ACC112 (cell line): ENCODE measurements around the gene MAST2.
A peak's percentile ranks its signal among the peaks of the same experiment; 100 is the strongest.
"Not testable (repeated sequence)": the region's sequence is repeated elsewhere in the genome, so short reads cannot be mapped to it uniquely, and the experiment has no call there.

Source experiments
- H2AFZ ChIP-seq: fragments of 200-600 bp; sonication (generic); one replicate; pipeline ENCODE4 v1.6.0; 2017; ENCODE audit warnings: antibody characterized with exemption, low read length; ENCODE audit not compliant: unreplicated experiment
- H3K27ac ChIP-seq: fragments of 200-600 bp; sonication (generic); 2 replicates; pipeline ENCODE4 v1.5.1; 2014; ENCODE audit warnings: low read depth, mild to moderate bottlenecking, antibody characterized with exemption, low read length, moderate library complexity
- H3K27me3 ChIP-seq: fragments of 200-600 bp; sonication (generic); 2 replicates; pipeline ENCODE4 v1.6.1; 2014; ENCODE audit warnings: mild to moderate bottlenecking, antibody characterized with exemption, low read length, moderate library complexity, mixed read lengths; ENCODE audit not compliant: insufficient read depth
- H3K36me3 ChIP-seq: fragments of 200-600 bp; sonication (generic); 2 replicates; pipeline ENCODE4 v1.6.1; 2016; ENCODE audit warnings: mild to moderate bottlenecking, antibody characterized with exemption, low read length, moderate library complexity, mixed read lengths; ENCODE audit not compliant: insufficient read depth
- H3K4me1 ChIP-seq: fragments of 200-600 bp; sonication (generic); one replicate; pipeline ENCODE4 v1.6.1; 2016; ENCODE audit warnings: low read length, mixed read lengths; ENCODE audit not compliant: insufficient read depth, unreplicated experiment, control insufficient read depth
- H3K4me3 ChIP-seq: fragments of 200-600 bp; sonication (generic); 2 replicates; pipeline ENCODE4 v1.5.1; 2014; ENCODE audit warnings: mild to moderate bottlenecking, low read depth, low read length
- H3K79me2 ChIP-seq: fragments of 200-600 bp; sonication (generic); one replicate; pipeline ENCODE4 v1.6.0; 2016; ENCODE audit warnings: low read length; ENCODE audit not compliant: control insufficient read depth, unreplicated experiment, insufficient read depth

MAST2 gene

DNA sequence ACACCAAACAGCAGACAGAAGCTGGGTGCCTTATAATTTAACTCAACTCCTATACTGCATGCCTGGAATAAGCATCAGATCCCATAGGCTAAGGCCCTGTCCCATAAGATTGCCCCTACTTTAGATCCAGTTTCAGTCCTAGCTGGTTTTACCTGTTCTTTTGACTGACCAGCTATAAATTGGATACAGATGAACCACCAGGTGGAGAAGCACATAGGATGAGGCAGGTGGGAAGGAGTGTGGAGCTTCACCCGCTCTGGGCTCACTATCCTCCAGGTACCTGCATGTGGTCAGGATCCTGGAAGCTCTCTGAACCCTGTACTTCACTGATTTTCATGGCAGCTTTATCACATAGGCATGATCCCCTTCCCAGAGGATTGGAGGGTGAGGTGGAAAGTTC is 51.3 kb downstream of the MAST2 start:
- H3K79me2 ChIP-seq = peaks cover 24% of the 10 kb centered on the region
- H3K27ac ChIP-seq = no peak overlapping the region
- peaks cover 3% of the 10 kb centered on the region; the same call in 1 of the 2 replicates for H3K36me3 ChIP-seq
- no peaks in the 10 kb centered on the region for H3K27me3 ChIP-seq
- H3K4me3 ChIP-seq = no peak overlapping the region
- no peak overlapping the region for H2AFZ ChIP-seq
- H3K4me1 ChIP-seq = no peaks in the 10 kb centered on the region

DNA sequence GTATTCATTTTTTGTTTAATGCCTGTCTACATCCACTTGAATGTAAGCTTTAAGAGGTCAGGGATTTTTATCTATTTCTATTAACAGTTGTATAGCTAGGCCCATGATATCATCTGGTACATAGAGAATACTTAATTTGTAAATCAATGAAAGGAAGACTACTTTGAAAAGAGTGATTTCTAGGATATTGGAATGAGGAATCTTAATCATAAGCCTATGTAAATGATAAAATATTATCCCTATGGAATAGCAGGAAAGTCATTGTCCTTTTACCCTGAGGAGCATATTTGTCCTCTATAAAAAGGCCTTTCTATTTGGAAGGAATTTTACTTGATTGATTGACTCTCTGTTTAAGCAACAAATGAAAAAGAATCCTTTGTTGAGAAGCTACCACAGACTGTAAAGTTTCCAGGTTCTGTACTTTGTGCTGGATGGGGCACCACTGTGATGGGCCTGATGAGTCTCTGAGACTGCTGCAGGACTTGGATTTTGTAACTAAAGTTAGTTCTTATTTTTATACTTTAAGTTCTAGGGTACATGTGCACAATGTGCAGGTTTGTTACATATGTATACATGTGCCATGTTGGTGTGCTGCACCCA is 53.8 kb downstream of the MAST2 start:
- Histone ChIP-seq H3K79me2 (peaks cover 18% of the 10 kb centered on the region), H3K36me3 (no peaks in the 10 kb centered on the region), H3K4me1 (no peaks in the 10 kb centered on the region), H2AFZ (no peak overlapping the region), H3K27ac (no peak overlapping the region), H3K27me3 (no peaks in the 10 kb centered on the region), H3K4me3 (no peak overlapping the region)

DNA sequence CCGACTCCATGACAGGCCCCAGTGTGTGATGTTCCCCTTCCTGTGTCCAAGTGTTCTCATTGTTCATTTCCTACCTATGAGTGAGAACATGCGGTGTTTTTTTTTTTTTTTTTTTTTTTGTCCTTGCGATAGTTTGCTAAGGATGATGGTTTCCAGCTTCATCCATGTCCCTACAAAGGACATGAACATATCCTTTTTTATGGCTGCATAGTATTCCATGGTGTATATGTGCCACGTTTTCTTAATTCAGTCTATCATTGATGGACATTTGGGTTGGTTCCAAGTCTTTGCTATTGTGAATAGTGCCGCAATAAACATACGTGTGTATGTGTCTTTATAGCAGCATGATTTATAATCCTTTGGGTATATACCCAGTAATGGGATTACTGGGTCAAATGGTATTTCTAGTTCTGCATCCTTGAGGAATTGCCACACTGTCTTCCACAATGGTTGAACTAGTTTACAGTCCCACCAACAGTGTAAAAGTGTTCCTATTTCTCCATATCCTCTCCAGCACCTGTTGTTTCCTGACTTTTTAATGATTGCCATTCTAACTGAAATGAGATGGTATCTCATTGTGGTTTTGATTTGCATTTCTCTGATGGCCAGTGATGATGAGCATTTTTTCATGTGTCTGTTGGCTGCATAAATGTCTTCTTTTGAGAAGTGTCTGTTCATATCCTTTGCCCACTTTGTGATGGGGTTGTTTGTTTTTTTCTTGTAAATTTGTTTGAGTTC is 54.5 kb downstream of the MAST2 start:
- not testable (repeated sequence) for H3K4me3 ChIP-seq, H3K4me1 ChIP-seq, H2AFZ ChIP-seq, H3K27ac ChIP-seq, H3K27me3 ChIP-seq, H3K36me3 ChIP-seq
- H3K79me2 ChIP-seq = peaks cover 21% of the 10 kb centered on the region

GRCh38 chr1:45859221-45859620 is 55.8 kb downstream of the MAST2 start:
- Histone ChIP-seq H3K27ac (no peak overlapping the region), H3K36me3 (no peaks in the 10 kb centered on the region), H3K79me2 (peaks cover 26% of the 10 kb centered on the region), H2AFZ (no peak overlapping the region), H3K4me1 (peaks cover 12% of the 10 kb centered on the region), H3K27me3 (no peaks in the 10 kb centered on the region), H3K4me3 (no peak overlapping the region)

DNA sequence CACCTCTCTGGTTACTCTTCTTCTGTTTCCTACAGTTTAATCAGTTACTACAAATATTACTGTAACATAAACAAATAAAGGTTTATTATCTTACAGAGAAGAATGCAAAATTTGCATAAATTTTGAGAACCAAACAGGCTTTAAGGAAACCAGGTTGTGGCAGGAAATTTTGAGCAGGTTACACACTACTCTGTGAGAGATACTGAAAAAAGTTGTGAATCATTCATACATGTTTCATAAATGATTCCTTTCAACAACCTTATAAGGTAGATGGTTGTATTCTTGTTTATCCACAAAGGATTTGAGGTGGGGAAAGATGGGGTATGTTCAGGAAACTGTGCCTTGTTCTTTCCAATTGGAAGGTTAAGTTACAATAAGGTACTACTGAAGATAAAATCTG is 58.6 kb downstream of the MAST2 start:
- H3K4me1 ChIP-seq = peaks cover 14% of the 10 kb centered on the region
- H2AFZ ChIP-seq = no peak overlapping the region
- H3K4me3 ChIP-seq = no peak overlapping the region
- no peaks in the 10 kb centered on the region for H3K36me3 ChIP-seq
- H3K27me3 ChIP-seq = no peaks in the 10 kb centered on the region
- H3K79me2 ChIP-seq = peaks cover 24% of the 10 kb centered on the region
- H3K27ac ChIP-seq = no peak overlapping the region

- no peaks in the 10 kb centered on the region for H3K36me3 ChIP-seq
- H2AFZ ChIP-seq = no peak overlapping the region
- no peaks in the 10 kb centered on the region for H3K27me3 ChIP-seq
- peaks cover 30% of the 10 kb centered on the region for H3K79me2 ChIP-seq
- H3K27ac ChIP-seq = no peak overlapping the region
- H3K4me1 ChIP-seq = peaks cover 14% of the 10 kb centered on the region
- no peak overlapping the region for H3K4me3 ChIP-seq
Observed at GRCh38 chr1:45863218-45863617, 59.8 kb downstream of the MAST2 start.

- Histone ChIP-seq H3K79me2 (peaks cover 38% of the 10 kb centered on the region), H3K27me3 (no peaks in the 10 kb centered on the region), H3K27ac (no peak overlapping the region), H3K4me3 (peak overlapping the region; percentile 75), H3K36me3 (no peaks in the 10 kb centered on the region), H3K4me1 (peaks cover 14% of the 10 kb centered on the region), H2AFZ (peak overlapping the region; percentile 56)
Observed at GRCh38 chr1:45864167-45865106, 61.0 kb downstream of the MAST2 start.

DNA sequence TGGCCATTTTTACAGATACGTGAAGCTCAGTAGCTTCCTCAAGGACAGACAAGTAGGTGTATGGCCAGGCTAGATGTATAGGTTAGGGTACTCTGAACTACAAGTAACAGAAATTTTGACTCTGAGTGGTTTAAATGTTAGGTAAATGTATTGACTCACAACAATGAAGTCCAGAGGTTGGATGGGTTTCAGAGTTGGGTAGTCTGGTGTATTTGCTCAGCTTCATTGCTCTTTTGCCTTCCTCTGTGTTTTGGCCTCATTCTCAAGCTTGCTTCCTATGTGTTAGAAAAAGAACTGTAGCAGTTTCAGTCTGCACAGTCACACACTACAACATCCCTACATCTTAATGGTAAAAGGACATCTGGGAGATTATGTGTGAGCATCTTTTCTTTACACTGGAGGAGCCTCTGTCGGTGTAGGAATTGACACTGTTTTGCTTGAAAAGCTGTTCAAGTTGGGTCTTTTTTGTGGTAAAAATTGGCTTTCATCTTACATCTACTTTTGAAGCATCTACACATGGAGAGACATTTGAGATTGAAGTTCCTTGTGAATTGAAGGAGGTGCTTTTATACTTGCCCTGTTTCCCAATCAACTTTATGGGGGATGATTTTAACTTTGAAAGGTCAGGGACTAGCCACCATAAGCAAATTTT is 64.4 kb downstream of the MAST2 start:
- H3K79me2 ChIP-seq = peaks cover 32% of the 10 kb centered on the region
- no peak overlapping the region for H3K27ac ChIP-seq
- H3K36me3 ChIP-seq = no peaks in the 10 kb centered on the region
- no peak overlapping the region for H3K4me3 ChIP-seq
- no peaks in the 10 kb centered on the region for H3K27me3 ChIP-seq
- no peak overlapping the region for H2AFZ ChIP-seq
- H3K4me1 ChIP-seq = peaks cover 20% of the 10 kb centered on the region

DNA sequence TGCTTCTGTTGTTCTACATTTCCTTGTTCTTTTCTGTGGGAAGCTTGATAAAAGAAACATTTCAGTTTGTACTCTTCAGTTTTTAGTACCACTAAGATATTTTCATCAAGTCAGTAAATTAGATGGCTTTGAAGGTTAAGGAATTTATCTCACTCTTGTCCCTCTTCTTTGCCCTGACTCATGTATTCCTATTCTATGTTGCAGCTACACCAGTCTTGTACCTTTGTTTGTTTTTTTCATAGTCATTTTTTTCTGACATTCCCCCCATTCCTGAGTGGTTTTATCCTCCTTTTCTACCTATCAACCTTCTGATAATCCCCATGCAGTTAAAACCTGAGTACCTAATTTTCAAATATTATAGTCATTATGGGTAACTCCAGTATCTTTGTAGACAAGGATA is 65.4 kb downstream of the MAST2 start:
- H3K4me1 ChIP-seq = peaks cover 12% of the 10 kb centered on the region
- H3K4me3 ChIP-seq = no peak overlapping the region
- peaks cover 28% of the 10 kb centered on the region for H3K79me2 ChIP-seq
- H3K36me3 ChIP-seq = no peaks in the 10 kb centered on the region
- H2AFZ ChIP-seq = no peak overlapping the region
- H3K27me3 ChIP-seq = no peaks in the 10 kb centered on the region
- H3K27ac ChIP-seq = no peak overlapping the region

DNA sequence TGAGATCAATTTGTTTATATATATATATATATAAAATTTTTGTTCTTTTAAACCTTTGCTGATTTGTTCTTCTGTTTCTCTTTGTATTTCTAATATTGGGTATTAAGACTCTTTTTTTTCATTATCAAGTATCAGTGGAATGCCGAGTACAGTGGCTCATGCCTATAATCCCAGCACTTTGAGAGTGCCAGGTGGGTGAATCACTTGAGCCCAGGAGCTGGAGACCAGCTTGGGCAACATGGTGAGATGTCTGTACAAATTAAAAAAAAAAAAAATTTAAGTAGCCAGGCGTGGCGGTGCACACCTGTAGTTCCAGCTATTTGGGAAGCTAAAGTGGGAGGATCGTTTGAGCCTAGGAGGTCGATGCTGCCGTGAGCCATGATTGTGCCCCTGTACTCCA is 67.1 kb downstream of the MAST2 start:
- H3K79me2 ChIP-seq = peaks cover 23% of the 10 kb centered on the region
- peaks cover 6% of the 10 kb centered on the region for H3K4me1 ChIP-seq
- H3K4me3 ChIP-seq = no peak overlapping the region

More for the DNA sequence above, 67.1 kb downstream of the MAST2 start:
- no peak overlapping the region for H2AFZ ChIP-seq
- H3K27me3 ChIP-seq = no peaks in the 10 kb centered on the region
- no peaks in the 10 kb centered on the region for H3K36me3 ChIP-seq
- no peak overlapping the region for H3K27ac ChIP-seq
